ENCODE measurements around the gene CEP112. TPM values are rescaled to one million over a fixed set of nuclear protein-coding genes. Genes with fewer than 3 reads are reported as not detected.

The CEP112 gene
- total RNA-seq, 6 experiments from 2014 or later = 5.3 to 7.7 (median 6.9) TPM

DNA sequence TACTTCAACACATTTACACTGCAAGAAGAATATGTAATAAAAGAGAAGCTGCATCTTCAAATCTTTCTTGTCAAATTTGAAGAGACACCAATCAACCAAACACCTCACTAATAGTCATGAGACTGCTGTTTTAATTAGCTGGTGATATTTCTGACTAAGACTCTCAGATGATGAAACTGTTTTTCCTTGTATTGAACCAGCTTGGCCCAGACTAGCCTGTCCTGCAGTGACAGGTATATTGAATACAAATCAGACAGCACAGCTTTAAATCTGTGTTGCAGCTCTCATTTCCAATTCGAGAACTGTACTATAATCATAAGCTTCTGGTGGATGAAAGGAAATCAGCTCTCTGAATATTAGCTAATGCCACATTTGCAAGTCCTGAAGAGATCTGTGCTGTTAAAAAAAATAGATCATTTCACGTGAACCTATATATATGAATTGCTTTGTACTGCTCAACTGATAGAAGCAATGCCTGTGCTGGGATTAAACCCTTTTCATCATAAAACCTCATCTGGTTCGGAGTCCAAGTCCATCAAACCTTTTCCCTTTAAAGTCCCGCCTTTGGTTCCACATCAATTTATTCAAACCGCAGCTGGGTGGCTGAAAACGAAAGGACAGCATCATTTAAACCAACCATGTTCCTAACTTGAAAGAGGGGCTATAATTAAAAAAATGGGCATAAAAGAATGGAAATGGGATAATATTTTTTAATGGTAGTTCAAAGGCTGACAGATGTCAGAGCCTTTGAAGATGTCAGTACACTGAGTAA is 306.2 kb downstream of the CEP112 start:
- DNase-seq = no peak
- Mint-ChIP-seq H3K4me3 (peak overlapping the region; percentile 29), H3K27ac (no peak overlapping the region), H3K27me3 (ENCODE audit: insufficient read depth) (no peaks in the 10 kb centered on the region), H3K4me1 (ENCODE audit: low read depth) (peaks cover 38% of the 10 kb centered on the region), H3K36me3 (ENCODE audit: low read depth) (no peaks in the 10 kb centered on the region), H3K9me3 (no peaks in the 10 kb centered on the region)
- TF ChIP-seq, protein P1, sequence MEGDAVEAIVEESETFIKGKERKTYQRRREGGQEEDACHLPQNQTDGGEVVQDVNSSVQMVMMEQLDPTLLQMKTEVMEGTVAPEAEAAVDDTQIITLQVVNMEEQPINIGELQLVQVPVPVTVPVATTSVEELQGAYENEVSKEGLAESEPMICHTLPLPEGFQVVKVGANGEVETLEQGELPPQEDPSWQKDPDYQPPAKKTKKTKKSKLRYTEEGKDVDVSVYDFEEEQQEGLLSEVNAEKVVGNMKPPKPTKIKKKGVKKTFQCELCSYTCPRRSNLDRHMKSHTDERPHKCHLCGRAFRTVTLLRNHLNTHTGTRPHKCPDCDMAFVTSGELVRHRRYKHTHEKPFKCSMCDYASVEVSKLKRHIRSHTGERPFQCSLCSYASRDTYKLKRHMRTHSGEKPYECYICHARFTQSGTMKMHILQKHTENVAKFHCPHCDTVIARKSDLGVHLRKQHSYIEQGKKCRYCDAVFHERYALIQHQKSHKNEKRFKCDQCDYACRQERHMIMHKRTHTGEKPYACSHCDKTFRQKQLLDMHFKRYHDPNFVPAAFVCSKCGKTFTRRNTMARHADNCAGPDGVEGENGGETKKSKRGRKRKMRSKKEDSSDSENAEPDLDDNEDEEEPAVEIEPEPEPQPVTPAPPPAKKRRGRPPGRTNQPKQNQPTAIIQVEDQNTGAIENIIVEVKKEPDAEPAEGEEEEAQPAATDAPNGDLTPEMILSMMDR (IDR thresholded peaks at IDR 0.05) = no peak

GRCh38 chr17:65876985-65877384 is 314.9 kb downstream of the CEP112 start:
- DNase-seq = no peak
- Mint-ChIP-seq H3K36me3 (ENCODE audit: low read depth) (no peaks in the 10 kb centered on the region), H3K27ac (no peak overlapping the region), H3K4me1 (ENCODE audit: low read depth) (no peaks in the 10 kb centered on the region), H3K4me3 (no peak overlapping the region), H3K9me3 (no peaks in the 10 kb centered on the region), H3K27me3 (ENCODE audit: insufficient read depth) (no peaks in the 10 kb centered on the region; the same call in 1 of the 2 replicates)
- TF ChIP-seq, protein P1 (IDR thresholded peaks at IDR 0.05) = no peak

DNA sequence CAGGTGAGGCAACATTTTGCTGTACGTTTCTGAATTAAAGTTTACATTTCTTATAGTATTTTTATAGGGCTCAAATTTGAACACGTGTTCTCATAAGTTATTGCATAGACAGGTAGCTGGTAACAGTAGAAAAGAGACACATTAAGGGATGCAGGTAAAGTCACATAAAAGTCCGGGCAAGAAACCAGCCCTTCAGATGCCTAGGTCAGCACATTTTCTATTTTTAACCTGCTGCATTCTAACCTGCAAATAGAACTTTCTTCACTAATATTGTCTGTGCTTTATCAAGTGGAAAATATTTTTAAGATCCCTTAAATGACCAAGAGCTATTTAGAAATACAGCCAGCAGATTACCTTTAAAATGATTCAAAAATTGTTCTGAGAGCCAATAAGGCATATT is 323.1 kb downstream of the CEP112 start:
- no peak for DNase-seq
- Mint-ChIP-seq H3K27me3 (ENCODE audit: insufficient read depth) (no peaks in the 10 kb centered on the region; the same call in 1 of the 2 replicates), H3K4me3 (no peak overlapping the region), H3K27ac (no peak overlapping the region), H3K36me3 (ENCODE audit: low read depth) (no peaks in the 10 kb centered on the region), H3K4me1 (ENCODE audit: low read depth) (no peaks in the 10 kb centered on the region), H3K9me3 (no peaks in the 10 kb centered on the region)
- TF ChIP-seq, protein P1 (IDR thresholded peaks at IDR 0.05) = no peak

DNA sequence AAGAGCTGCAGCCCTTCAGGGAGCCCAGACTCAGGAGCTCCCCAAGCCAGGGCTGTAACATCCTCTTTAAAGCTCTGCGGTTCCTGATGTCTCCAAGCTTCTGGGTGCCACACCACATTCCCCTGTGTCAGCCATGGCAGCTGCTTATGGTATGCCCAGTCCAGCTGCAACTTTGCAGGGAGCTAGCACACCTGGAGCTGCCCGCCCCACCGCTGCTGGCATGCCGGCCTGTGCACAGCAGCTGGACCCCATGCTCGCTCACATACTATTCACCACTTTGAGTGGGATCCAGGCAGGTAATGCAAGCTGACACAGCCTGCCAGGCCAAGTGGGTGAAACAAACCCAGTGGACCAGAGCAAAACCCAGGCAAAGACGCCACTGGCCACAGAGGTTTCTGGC is 324.9 kb downstream of the CEP112 start:
- no peaks in the 10 kb centered on the region for H3K9me3 Mint-ChIP-seq
- no peak for DNase-seq
- H3K4me1 Mint-ChIP-seq (ENCODE audit: low read depth) = no peaks in the 10 kb centered on the region
- H3K36me3 Mint-ChIP-seq (ENCODE audit: low read depth) = no peaks in the 10 kb centered on the region
- peaks cover under 1% of the 10 kb centered on the region; the same call in 1 of the 2 replicates for H3K27me3 Mint-ChIP-seq (ENCODE audit: insufficient read depth)
- H3K4me3 Mint-ChIP-seq = no peak overlapping the region
- no peak overlapping the region for H3K27ac Mint-ChIP-seq
- TF ChIP-seq, protein P1 (IDR thresholded peaks at IDR 0.05) = no peak

GRCh38 chr17:65865715-65866425 is 326.1 kb downstream of the CEP112 start:
- Mint-ChIP-seq H3K4me1 (ENCODE audit: low read depth) (no peaks in the 10 kb centered on the region), H3K4me3 (no peak overlapping the region), H3K27ac (no peak overlapping the region), H3K9me3 (no peaks in the 10 kb centered on the region), H3K27me3 (ENCODE audit: insufficient read depth) (peaks cover 1% of the 10 kb centered on the region; the same call in 1 of the 2 replicates), H3K36me3 (ENCODE audit: low read depth) (no peaks in the 10 kb centered on the region)
- no peak for DNase-seq
- TF ChIP-seq, protein P1 (IDR thresholded peaks at IDR 0.05) = no peak

Measured in HFFc6 (cell line).